Erythroblast (primary cell): ENCODE results near the gene GABBR2.

Experiments
- GATA1 ChIP-seq: IDR thresholded peaks from 2 replicates; pipeline ENCODE4 v1.6.1; 2011; ENCODE audit warnings: low read depth, mild to moderate bottlenecking, control low read depth, low read length, moderate library complexity
- POLR2A ChIP-seq: IDR thresholded peaks from 2 replicates; pipeline ENCODE4 v1.6.1; 2011; ENCODE audit warnings: mild to moderate bottlenecking, low read length

GRCh38 chr9:98593354-98594253 lies 115.1 kb downstream of the GABBR2 start:
- TF ChIP-seq POLR2A (no peak), GATA1 (no peak)
